K562 (cell line): ENCODE data around the gene TTC16. TPM values are rescaled to one million over a fixed set of nuclear protein-coding genes. Genes with fewer than 3 reads are reported as not detected.

Experiments used
- CREBBP ChIP-seq: IDR thresholded peaks from one replicate; pipeline ENCODE4 v1.6.1; 2012; ENCODE audit warnings: low read depth, mild to moderate bottlenecking, control low read depth, inconsistent platforms, low read length
- CUX1 ChIP-seq: fragments of 200-800 bp; sonication (Bioruptor generic); IDR thresholded peaks from 2 replicates; pipeline ENCODE4 v1.6.1; 2016; ENCODE audit warnings: missing genetic modification characterization, missing compliant biosample characterization
- TCF3 ChIP-seq: sonication (generic); formaldehyde crosslinking; IDR thresholded peaks from 2 replicates; pipeline ENCODE4 v1.4.0; 2020; ENCODE audit warnings: mild to moderate bottlenecking, missing genetic modification reagents
- ZBTB11 ChIP-seq, 3 experiments: fragments of 200-800 bp in 1 of 3; fragments of 250-450 bp in 1 of 3; fragments of 450-650 bp in 1 of 3; sonication (Bioruptor Pico) in 1 of 3; sonication (Bioruptor generic) in 1 of 3; formaldehyde crosslinking in 1 of 3; IDR thresholded peaks; 2 replicates each; pipeline versions ENCODE4 v1.6.1 to v1.8.0; 2016 to 2022; ENCODE audit warnings: mild to moderate bottlenecking in 2 of 3, missing genetic modification characterization in 2 of 3, missing compliant biosample characterization in 1 of 3, moderate library complexity in 1 of 3
- ZNF143 ChIP-seq: sonication (generic); formaldehyde crosslinking; IDR thresholded peaks from 2 replicates; pipeline ENCODE4 v1.9.0; 2022; ENCODE audit warnings: mild to moderate bottlenecking, missing genetic modification reagents
- polyA plus RNA-seq, 8 experiments: library from polyadenylated mRNA; depleted of rRNA in 4 of 8; stranded (reverse) in 5 of 8; unstranded in 3 of 8; fragments of >200 nt; fragmentation: Nextera tagmentation in 2 of 8; fragmentation: Illumina TruSeq in 1 of 8; extraction: Ambion mirVana in 2 of 8; extraction: Trizol in 1 of 8; gene quantifications; 2 replicates each; pipeline versions ENCODE4 v1.2.1 to v1.2.3, GENCODE V29; 2011 to 2014; ENCODE audit warnings: inconsistent platforms in 1 of 8, missing spikeins in 1 of 8
- total RNA-seq, 7 experiments: library from RNA; depleted of rRNA in 6 of 7; stranded (reverse); fragments of >200 nt in 6 of 7; fragmentation: Illumina TruSeq in 2 of 7; extraction: Trizol in 2 of 7; gene quantifications; 2 replicates each; pipeline versions ENCODE4 v1.2.1 to v1.2.3, GENCODE V29; 2011 to 2021; ENCODE audit warnings: low replicate concordance in 1 of 7

TTC16 gene
- total and polyA plus RNA-seq, 9 of the 15 experiments (the other 6 are each of a cell fraction or from before 2014, with no cell fraction given), result 0.11 TPM; not detected in 8

- TF ChIP-seq CUX1 (no peak), TCF3 (CRISPR knock-in tag) (no peak), CREBBP (no peak), ZBTB11 (CRISPR knock-in tag; IDR thresholded peaks at IDR 0.05) (no peak), ZNF143 (CRISPR knock-in tag) (no peak)
These were observed 39.2 kb upstream of the TTC16 start (continued) for GRCh38 chr9:127676638-127677037.
